Keratinocyte (primary cell): ENCODE measurements around the gene RIPPLY1. TPM values are rescaled to one million over a fixed set of nuclear protein-coding genes. Genes with fewer than 3 reads are reported as not detected.

ENCODE experiments used
- DNase-seq: peaks from one replicate; pipeline ENCODE4 v3.0.0-alpha.2; 2011; ENCODE audit warnings: low read depth, missing footprints, low spot score
- FAIRE-seq: peaks from 2 replicates; lab custom pipeline; 2011; peaks lifted over from hg19 to GRCh38; lab: Jason Lieb, UNC
- H2AFZ ChIP-seq: 2 replicates; pipeline ENCODE4 v1.6.0; 2012; ENCODE audit warnings: low read length, control low read depth, inconsistent platforms; ENCODE audit not compliant: control insufficient read depth
- H3K27ac ChIP-seq: 2 replicates; pipeline ENCODE4 v1.5.1; 2011; ENCODE audit warnings: low read length; ENCODE audit not compliant: control insufficient read depth, insufficient read depth
- H3K27me3 ChIP-seq: 3 replicates; pipeline ENCODE4 v1.6.0; 2011; ENCODE audit warnings: low read length; ENCODE audit not compliant: control insufficient read depth, insufficient read depth; ENCODE audit errors: extremely low read depth
- H3K36me3 ChIP-seq, 2 experiments: 2 replicates in 1 of 2; 3 replicates in 1 of 2; pipeline ENCODE4 v1.5.1; 2011; ENCODE audit warnings: low read length in 2 of 2, mild to moderate bottlenecking in 1 of 2; ENCODE audit not compliant: control insufficient read depth in 2 of 2, insufficient read depth in 2 of 2; ENCODE audit errors: extremely low read depth in 1 of 2
- H3K4me1 ChIP-seq: 3 replicates; pipeline ENCODE4 v1.5.1; 2011; ENCODE audit warnings: low read length; ENCODE audit not compliant: control insufficient read depth, insufficient read depth; ENCODE audit errors: extremely low read depth
- H3K4me2 ChIP-seq: 3 replicates; pipeline ENCODE4 v1.6.0; 2011; ENCODE audit warnings: low read depth, low read length; ENCODE audit not compliant: control insufficient read depth, insufficient read depth; ENCODE audit errors: extremely low read depth
- H3K4me3 ChIP-seq, 3 experiments: fragments of 200-600 bp in 1 of 3; sonication (generic) in 1 of 3; 2 replicates in 2 of 3; 3 replicates in 1 of 3; pipeline ENCODE4 v1.5.1; 2011 to 2016; ENCODE audit warnings: low read length in 3 of 3, mild to moderate bottlenecking in 3 of 3, control low read depth in 2 of 3, inconsistent platforms in 1 of 3, low read depth in 1 of 3, mixed read lengths in 1 of 3, mixed run types in 1 of 3, moderate library complexity in 1 of 3; ENCODE audit not compliant: control insufficient read depth in 2 of 3, insufficient read depth in 2 of 3; ENCODE audit errors: extremely low read depth in 1 of 3
- H3K79me2 ChIP-seq: 2 replicates; pipeline ENCODE4 v1.6.0; 2012; ENCODE audit warnings: low read length; ENCODE audit not compliant: control insufficient read depth, insufficient read depth
- H3K9ac ChIP-seq: 3 replicates; pipeline ENCODE4 v1.6.0; 2011; ENCODE audit warnings: low read length; ENCODE audit not compliant: control insufficient read depth, insufficient read depth; ENCODE audit errors: extremely low read depth
- H3K9me1 ChIP-seq: 3 replicates; pipeline ENCODE4 v1.6.0; 2011; ENCODE audit warnings: low read length; ENCODE audit not compliant: control insufficient read depth, insufficient read depth; ENCODE audit errors: extremely low read depth
- H3K9me3 ChIP-seq: 2 replicates; pipeline ENCODE4 v1.5.1; 2012; ENCODE audit warnings: low read depth, low read length; ENCODE audit not compliant: control insufficient read depth
- H4K20me1 ChIP-seq: 3 replicates; pipeline ENCODE4 v1.6.0; 2011; ENCODE audit warnings: low read length; ENCODE audit not compliant: control insufficient read depth, insufficient read depth; ENCODE audit errors: extremely low read depth
- CTCF ChIP-seq, 3 experiments: IDR thresholded peaks in 1 of 3; conservative IDR thresholded peaks in 1 of 3; optimal IDR thresholded peaks in 1 of 3; 2 replicates in 2 of 3; 3 replicates in 1 of 3; pipeline versions ENCODE3 to v1.5.1; 2011; ENCODE audit warnings: low read length in 3 of 3, mild to moderate bottlenecking in 3 of 3, moderate library complexity in 2 of 3, control low read depth in 1 of 3, inconsistent platforms in 1 of 3; ENCODE audit not compliant: insufficient read depth in 2 of 3; ENCODE audit errors: extremely low read depth in 1 of 3
- EZH2 ChIP-seq: IDR thresholded peaks from one replicate; pipeline ENCODE4 v1.6.1; 2012; ENCODE audit warnings: inconsistent platforms, mild to moderate bottlenecking, low read length, moderate library complexity
- dilution Hi-C: fragments of 300-500 bp; cut with MboI; formaldehyde crosslinking; loops from one replicate; pipeline ENCODE4 v1.7.0; 2020; ENCODE audit warnings: low sequenced_read_pairs; ENCODE audit not compliant: extremely low pct_ligation_motif_present
- polyA plus RNA-seq, 5 experiments: library from polyadenylated mRNA; depleted of rRNA in 3 of 5; stranded (reverse) in 3 of 5; stranded (forward) in 1 of 5; unstranded in 1 of 5; fragments of >200 nt; gene quantifications; 1 replicate in 1 of 5; 2 replicates in 3 of 5; 3 replicates in 1 of 5; pipeline versions ENCODE4 v1.2.1 to v1.2.3, GENCODE V29; 2011 to 2012; ENCODE audit warnings: missing spikeins in 2 of 5, low read depth in 1 of 5, low replicate concordance in 1 of 5

The RIPPLY1 gene
- polyA plus RNA-seq, 1 donor (not counting 4 experiments of a cell fraction or from before 2014, with no cell fraction given), result not detected

- Histone ChIP-seq H3K27ac (no peak overlapping the region), H3K9ac (no peak overlapping the region), H3K9me3 (no peaks in the 10 kb centered on the region), H3K4me1 (peaks cover 1% of the 10 kb centered on the region), H4K20me1 (no peaks in the 10 kb centered on the region), H3K4me3 (no peak overlapping the region), H3K36me3 (no peaks in the 10 kb centered on the region), H2AFZ (no peak overlapping the region), H3K9me1 (no peaks in the 10 kb centered on the region), H3K4me2 (no peak overlapping the region), H3K27me3 (no peaks in the 10 kb centered on the region), H3K79me2 (no peaks in the 10 kb centered on the region)
- dilution Hi-C loops, result no loop called here
- FAIRE-seq (no peak), DNase-seq (no peak)
- TF ChIP-seq EZH2 (no peak), CTCF (optimal IDR thresholded peaks at IDR 0.05 in 1 of 3, IDR thresholded peaks at IDR 0.05 in 1 of 3, conservative IDR thresholded peaks at IDR 0.05 in 1 of 3; ENCODE audit: extremely low read depth in 1 of 3, insufficient read depth in 2 of 3, low read length in 3 of 3) (no peak)
Measured at GRCh38 chrX:106889468-106889867, 13.7 kb downstream of the RIPPLY1 start.

- H3K27ac ChIP-seq, result no peak overlapping the region
- dilution Hi-C loops, result no loop called here
- no peak for FAIRE-seq
Measured at GRCh38 chrX:106875151-106875550, 28.0 kb downstream of the RIPPLY1 start.

More at GRCh38 chrX:106875151-106875550, 28.0 kb downstream of the RIPPLY1 start:
- no peaks in the 10 kb centered on the region for H3K9me1 ChIP-seq
- DNase-seq, result no peak
- H3K9me3 ChIP-seq, result no peaks in the 10 kb centered on the region
- no peak overlapping the region for H3K9ac ChIP-seq
- no peaks in the 10 kb centered on the region for H3K36me3 ChIP-seq
- TF ChIP-seq CTCF (optimal IDR thresholded peaks at IDR 0.05 in 1 of 3, IDR thresholded peaks at IDR 0.05 in 1 of 3, conservative IDR thresholded peaks at IDR 0.05 in 1 of 3; ENCODE audit: extremely low read depth in 1 of 3, insufficient read depth in 2 of 3, low read length in 3 of 3) (no peak), EZH2 (no peak)
- H4K20me1 ChIP-seq, result no peaks in the 10 kb centered on the region
- H3K79me2 ChIP-seq, result no peaks in the 10 kb centered on the region
- H3K4me1 ChIP-seq, result no peaks in the 10 kb centered on the region
- H3K27me3 ChIP-seq, result peaks cover 5% of the 10 kb centered on the region
- H2AFZ ChIP-seq, result no peak overlapping the region
- H3K4me2 ChIP-seq, result no peak overlapping the region
- H3K4me3 ChIP-seq, result no peak overlapping the region
